Eye (tissue), 1 donor: ENCODE measurements around the gene GSTK1.
A peak's percentile ranks its signal among the peaks of the same experiment; 100 is the strongest.
"Not testable (repeated sequence)": the region's sequence is repeated elsewhere in the genome, so short reads cannot be mapped to it uniquely, and the experiment has no call there.

Experiments used
- DNase-seq: peaks from one replicate; pipeline ENCODE4 v3.0.0-alpha.2; 2015

GSTK1 gene

GRCh38 chr7:143239813-143240212, 23.4 kb upstream of the GSTK1 start:
- no peak for DNase-seq

- peak; percentile 91 for DNase-seq
Measured at GRCh38 chr7:143240291-143241168, 22.7 kb upstream of the GSTK1 start.

GRCh38 chr7:143242306-143242705, 20.9 kb upstream of the GSTK1 start:
- DNase-seq, result no peak

GRCh38 chr7:143243111-143243510, 20.1 kb upstream of the GSTK1 start:
- no peak for DNase-seq

GRCh38 chr7:143243614-143244013, 19.6 kb upstream of the GSTK1 start:
- DNase-seq, result peak; percentile 54

- no peak for DNase-seq
Measured at GRCh38 chr7:143244321-143244720, 18.9 kb upstream of the GSTK1 start.

GRCh38 chr7:143245123-143245522, 18.1 kb upstream of the GSTK1 start:
- no peak for DNase-seq

- DNase-seq, result no peak
Measured at GRCh38 chr7:143247372-143247771, 15.9 kb upstream of the GSTK1 start.

GRCh38 chr7:143248761-143249354, 14.4 kb upstream of the GSTK1 start:
- DNase-seq, result no peak

GRCh38 chr7:143250199-143250598, 13.0 kb upstream of the GSTK1 start:
- no peak for DNase-seq

GRCh38 chr7:143250822-143251221, 12.4 kb upstream of the GSTK1 start:
- no peak for DNase-seq

GRCh38 chr7:143252006-143252405, 11.2 kb upstream of the GSTK1 start:
- no peak for DNase-seq

- DNase-seq, result no peak
Measured at GRCh38 chr7:143255564-143255963, 7.7 kb upstream of the GSTK1 start.

GRCh38 chr7:143256325-143256724, 6.9 kb upstream of the GSTK1 start:
- no peak for DNase-seq

- DNase-seq, result no peak
Measured at GRCh38 chr7:143256932-143257331, 6.3 kb upstream of the GSTK1 start.

GRCh38 chr7:143257501-143257900, 5.7 kb upstream of the GSTK1 start:
- DNase-seq, result no peak

- DNase-seq, result no peak
Measured at GRCh38 chr7:143258831-143259230, 4.4 kb upstream of the GSTK1 start.

- no peak for DNase-seq
Measured at GRCh38 chr7:143259765-143260164, 3.5 kb upstream of the GSTK1 start.

GRCh38 chr7:143261901-143262300, 1.3 kb upstream of the GSTK1 start:
- no peak for DNase-seq

- DNase-seq, result not testable (repeated sequence)
Measured at GRCh38 chr7:143264196-143264568, 941 bp downstream of the GSTK1 start.

- no peak for DNase-seq
Measured at GRCh38 chr7:143265017-143265693, 1.9 kb downstream of the GSTK1 start.

GRCh38 chr7:143269251-143269650, 6.0 kb downstream of the GSTK1 start:
- DNase-seq, result no peak

GRCh38 chr7:143271240-143271639, 8.0 kb downstream of the GSTK1 start:
- no peak for DNase-seq

- DNase-seq, result no peak
Measured at GRCh38 chr7:143272871-143273270, 9.6 kb downstream of the GSTK1 start.
